GM19193 (cell line): ENCODE results near the gene PGBD2.

Source experiments
- POLR2A ChIP-seq: IDR thresholded peaks from 4 replicates; pipeline ENCODE4 v1.6.1; 2011; ENCODE audit not compliant: insufficient read depth, insufficient read length; ENCODE audit errors: extremely low read depth

PGBD2 gene

DNA sequence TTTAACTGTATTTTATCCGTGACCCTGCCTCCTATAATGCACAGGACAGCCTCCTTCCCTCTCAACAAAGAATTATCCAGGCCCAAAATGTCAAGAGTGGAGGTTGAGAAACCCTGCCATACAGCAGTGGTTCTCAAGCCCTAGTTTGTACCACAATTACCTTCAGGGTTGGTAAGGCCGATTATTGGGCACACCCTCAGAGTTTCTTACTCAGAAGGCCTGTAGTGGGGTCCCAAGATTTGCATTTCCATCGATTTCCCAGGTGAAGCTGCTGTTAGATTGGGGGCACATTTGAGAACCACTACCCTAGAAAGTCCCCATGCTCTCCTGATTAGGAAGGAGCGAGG, 400 bp upstream of the PGBD2 start:
- no peak for TF ChIP-seq POLR2A

DNA sequence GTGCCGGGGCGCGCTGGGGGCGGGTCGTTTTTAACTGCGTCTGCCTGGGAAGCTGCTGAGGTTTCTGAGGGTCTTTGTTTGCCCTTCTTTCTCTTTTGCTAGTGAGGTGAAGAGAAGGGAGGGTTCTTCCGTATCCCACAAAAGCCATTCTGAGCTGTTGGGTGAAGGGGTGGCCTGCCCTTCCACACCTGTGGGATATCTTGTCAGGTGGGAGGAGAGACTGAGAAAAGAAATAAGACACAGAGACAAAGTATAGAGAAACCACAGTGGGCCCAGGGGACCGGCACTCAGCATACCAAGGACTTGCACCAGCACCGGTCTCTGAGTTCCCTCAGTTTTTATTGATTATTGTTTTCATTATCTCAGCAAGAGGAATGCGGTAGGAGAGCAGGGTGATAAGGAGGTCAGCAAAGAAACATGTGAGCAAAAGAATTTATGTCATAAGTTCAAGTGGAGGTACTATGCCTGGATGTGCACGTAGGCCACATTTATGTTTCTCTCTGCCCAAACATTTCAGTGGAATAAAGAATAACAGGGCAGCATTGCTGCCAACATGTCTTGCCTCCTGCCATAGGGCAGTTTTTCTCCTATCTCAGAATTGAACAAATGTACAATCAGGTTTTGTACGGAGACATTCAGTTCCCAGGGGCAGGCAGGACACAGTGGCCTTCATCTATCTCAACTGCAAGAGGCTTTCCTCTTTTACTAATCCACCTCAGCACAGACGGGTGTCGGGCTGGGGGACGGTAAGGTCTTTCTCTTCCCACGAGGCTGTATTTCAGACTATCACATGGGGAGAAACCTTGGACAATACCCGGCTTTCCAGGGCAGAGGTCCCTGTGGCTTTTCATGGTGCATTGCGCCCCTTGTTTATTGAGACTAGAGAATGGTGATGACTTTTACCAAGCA, 972 bp downstream of the PGBD2 start:
- TF ChIP-seq POLR2A: no peak

DNA sequence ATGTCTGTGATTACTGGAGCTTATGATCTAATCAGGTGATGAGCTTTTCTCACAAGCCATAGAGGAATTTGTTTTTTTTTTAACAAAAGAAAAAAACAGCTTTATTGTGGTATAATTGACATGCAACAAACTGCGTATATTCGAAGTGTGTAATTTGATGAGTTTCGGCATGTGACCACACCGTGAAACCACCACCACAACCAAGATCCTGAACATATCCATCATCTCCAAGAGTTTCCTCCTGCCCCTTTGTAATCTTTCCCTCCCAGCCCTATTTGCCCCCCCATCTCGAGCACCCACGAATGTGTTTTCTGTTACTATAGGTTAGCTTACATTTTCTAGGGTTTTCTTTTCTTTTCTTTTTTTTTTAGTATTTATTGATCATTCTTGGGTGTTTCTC, 4.7 kb downstream of the PGBD2 start:
- no peak for TF ChIP-seq POLR2A

DNA sequence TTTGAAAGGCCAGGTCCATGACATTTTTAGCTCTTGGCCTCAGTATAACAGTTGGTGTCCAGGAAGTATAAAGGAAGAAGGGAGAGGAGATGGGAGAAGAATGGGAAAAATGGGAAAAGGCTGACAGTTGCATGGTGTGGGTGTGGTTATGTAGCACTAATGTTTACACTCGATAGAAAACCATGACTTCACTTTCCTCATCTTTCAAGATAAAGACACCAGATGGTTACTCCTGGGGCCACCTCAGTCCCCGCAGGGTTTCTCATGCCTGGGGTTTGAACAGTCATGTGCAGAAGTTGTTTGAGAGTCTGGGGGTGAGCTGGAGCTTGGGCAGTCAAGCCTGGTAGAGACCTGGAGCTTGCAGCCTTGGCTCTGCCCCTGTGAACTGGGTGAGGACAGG, 7.9 kb downstream of the PGBD2 start:
- no peak for TF ChIP-seq POLR2A

DNA sequence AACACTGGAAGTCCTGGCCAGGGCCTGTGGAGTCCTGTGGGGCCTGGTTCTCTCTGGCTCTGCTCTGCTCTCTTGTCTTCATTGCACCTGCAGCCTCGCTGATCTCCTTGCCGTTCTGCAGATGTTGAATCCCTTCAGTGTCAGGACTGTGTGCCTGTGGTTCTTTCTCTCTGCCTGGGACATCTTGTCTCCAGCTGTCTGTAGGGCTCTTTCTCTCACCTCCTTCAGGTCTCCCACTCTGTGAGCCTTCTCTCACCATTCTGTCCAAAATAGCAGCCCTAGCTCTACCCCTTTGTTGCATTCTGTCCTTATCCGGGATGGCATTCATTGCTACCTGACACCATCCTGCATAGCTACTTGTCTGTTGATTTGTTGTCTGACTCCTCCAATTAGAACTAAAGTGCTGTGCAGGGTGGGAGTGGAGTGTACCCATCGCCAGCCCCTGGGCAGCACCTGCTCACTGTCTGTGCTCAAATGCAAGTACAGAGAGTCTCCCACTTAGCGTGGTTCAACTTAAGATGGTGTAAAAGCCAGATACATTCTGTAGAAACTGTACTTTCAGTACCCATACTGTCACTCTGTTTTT, 8.9 kb downstream of the PGBD2 start:
- no peak for TF ChIP-seq POLR2A

DNA sequence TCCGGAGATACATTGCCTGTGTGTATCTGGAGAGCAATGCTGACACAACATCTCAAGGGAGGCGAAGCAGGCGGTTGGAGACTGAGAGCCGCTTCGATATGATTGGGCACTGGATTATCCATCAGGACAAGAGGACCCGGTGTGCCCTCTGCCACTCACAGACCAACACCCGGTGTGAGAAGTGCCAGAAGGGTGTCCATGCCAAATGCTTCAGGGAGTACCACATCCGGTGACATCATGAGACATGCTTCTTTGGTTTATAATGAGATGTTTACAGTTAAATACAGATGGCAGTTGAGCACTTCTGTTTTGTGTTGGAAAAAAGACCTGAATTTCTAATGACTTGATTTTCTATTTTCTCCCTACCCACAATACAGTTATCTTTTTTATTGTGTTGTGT, 12.1 kb downstream of the PGBD2 start:
- no peak for TF ChIP-seq POLR2A

DNA sequence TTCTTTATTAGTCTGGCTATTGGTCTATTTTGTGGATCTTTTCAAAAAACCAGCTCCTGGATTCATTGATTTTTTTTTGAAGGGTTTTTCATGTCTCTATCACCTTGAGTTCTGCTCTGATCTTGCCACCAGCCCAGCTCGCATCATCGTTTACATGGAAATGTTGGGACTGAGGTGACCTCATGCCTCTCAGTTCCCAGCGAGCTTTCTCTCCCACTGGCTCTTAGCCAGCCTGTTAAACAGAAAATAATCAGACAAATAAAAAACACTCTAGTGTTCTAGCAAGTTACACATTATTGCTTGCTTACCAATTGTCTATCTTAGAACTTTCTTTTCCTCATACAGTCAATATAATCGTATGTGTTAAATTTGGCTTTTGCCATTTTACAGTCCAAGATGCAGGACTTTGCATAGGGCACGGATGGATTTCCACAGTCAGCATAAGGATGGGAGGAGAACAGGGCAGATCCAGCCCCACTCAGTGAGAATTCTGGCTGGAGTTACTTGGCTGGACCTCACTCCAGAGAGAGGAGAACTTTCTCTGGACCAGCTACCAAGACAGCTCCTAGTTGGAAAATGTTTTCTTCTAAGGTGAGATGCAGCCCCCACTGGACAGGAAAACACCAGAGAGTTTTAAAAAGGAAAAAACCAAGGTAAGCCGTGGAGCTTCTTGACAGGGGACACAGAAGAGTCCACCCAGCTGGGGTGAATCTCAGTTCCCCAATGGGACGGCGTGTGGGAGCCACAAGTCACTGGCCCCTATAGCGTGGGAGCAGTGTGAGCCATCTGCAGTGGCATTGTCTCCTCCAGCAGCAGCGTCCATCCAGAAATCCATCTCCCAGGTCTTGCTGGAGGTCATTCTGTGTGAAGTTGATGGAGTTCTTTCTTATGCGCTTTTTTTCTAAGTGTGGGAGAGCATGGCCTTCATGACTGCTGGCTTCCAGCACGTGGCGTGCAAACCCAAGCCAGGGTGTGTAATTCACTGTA, 17.6 kb downstream of the PGBD2 start:
- no peak for TF ChIP-seq POLR2A

DNA sequence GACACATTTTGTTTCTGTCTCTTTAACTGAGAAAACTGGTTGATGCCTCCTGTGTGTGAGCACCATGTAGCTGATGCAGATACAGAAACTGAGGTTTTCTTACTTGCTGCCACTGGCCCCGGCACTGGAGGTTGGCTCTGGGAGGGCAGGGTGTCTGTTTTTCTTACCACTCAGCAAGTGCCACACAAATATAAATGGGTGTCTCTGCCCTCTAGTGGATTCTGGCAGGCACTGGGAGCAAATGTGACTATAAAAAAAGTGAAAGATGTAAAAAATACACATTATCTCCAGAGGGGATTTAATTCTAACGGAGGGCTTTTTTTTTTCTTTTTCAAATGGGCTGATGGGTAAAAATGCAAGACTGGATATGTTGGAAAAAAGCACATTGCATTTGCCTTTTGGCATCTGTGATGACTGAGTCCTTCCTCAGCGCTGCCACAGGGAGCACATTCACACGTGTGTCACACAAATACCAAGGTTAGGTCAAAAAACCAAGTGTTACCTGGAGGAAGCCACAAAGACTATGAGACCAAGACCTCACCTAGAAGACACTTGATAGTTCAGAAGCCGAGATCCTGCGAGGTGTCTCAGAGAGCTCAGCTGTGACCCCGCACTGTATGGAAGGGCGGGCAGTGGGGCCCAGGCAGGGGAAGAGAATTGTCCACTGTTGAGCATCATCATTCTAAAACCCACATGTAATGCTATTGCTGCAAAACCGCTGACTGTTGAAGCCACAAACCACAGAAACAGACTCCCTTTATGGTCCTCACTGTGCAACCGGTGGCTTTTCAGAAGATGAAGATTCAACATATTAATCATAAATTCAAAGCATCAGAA, 18.9 kb downstream of the PGBD2 start:
- TF ChIP-seq POLR2A: no peak

DNA sequence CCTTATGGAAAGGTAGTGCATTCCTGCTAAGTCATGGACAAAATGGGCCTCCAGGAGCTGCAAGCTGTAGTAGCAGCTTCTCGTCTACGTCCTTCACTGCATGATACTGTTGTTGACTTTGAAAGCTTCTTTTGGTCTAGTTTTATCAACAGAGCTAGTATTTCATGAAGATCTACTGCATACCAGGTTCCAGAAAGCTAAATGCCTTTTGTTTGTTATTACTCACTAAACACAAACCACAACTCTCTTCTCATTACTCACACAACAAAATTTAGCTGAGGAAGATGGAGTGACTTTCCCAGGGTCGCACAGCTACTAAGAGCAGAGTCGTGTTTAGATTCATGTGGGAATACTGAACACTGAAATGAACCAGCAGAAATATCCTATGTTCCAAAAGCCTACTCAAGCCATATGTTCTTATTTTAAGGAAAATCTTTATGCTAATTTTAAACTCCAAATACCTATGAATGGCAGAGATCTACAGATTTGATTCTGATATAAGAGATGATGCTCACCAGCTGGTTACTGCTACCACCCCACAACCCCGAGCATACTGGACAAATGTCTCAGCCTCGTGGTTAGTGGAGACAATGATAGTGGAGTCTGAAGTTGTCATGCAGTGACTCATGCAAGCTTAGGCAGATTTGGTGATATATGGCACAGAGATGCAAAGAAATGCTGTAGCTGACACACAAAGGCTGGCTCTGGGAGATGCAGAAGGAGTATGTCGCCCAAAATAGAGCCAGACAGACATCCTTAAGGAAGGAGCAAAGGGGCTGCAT, 20.6 kb downstream of the PGBD2 start:
- TF ChIP-seq POLR2A: no peak
